Stimulated activated CD8-positive, alpha-beta memory T cell treated with anti-CD3 and anti-CD28 coated beads, Interleukin-7, amount 100 ng/mL, for 48 hours (primary cell): ENCODE results near the gene STK35.

ENCODE experiments used
- DNase-seq, 2 donors: peaks; one replicate each; pipeline ENCODE4 v3.0.0-alpha.2; 2020; ENCODE audit warnings: low read depth in 1 of 2; ENCODE audit errors: extremely low read depth in 1 of 2

STK35 gene

DNA sequence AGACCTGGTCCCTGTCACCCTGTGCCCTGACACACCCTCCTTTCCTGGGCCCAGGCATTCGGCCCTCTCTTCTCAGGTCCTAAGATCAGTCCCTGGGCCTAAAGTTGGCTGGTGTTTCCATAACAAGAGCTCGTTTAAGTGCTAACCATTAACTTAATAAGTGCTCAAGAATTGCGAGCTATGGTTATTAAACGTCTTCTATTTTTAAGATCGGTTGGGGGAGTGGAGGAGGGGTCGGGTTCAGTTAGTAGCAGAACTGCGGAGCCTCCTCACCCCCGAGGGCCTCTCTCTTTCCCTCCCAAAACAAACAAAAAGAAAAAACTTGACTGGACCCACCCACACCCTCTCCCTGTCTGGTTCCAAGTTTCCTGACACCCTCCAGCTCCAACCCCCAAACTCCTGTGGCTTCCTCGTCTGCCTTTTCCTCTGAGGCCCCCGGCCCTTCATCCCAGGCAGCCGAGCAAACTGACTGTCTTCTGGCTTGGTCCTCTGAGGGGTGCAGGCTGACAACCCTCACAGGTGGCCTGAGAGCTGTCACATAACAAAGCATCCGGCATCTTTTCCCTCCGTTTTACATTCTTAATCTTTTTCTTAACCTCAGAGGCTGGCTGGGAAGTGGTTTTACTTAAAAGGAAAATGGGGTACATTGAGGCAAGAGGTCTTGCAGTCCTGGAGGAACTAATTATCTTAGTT lies 2.0 kb downstream of the STK35 start:
- DNase-seq = no peak

DNA sequence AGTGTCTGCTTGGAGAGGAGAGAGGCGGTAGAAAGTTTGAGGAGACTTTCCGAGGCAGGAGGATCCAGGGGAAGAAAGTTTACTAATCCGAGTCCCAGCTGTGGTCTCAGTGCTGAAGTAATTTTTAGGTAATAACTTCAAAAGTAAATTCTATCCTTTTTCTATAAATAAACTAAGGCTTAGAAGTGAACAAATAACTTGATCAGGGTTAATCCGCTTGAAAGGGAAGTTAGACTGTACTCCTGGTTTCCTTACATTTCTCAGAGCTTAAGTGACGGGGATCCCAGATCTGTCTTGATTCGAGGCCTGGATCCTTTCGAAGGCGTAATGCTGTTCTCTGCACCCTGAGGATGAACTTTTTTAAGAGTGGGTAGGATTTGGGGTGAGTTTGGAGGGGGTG lies 2.6 kb downstream of the STK35 start:
- no peak for DNase-seq

DNA sequence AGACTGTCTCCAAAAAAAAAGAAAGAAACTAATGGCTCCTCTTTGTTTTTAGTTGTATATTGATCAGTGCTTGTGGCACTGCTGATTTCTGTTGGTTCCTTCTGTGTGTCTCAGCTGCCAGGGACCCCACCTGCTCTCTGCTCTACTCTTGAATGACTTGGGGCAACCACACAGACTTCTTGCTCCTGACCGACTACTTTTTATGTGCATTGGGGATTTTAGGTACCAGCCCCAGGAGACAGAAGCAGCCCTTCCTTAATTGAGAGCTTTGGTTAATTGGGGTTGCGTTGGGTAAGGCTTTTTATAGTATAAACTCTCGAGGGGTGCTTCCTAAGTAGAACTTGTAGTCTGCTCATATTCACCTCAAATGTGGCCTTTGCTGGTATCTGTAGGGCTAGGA lies 6.9 kb downstream of the STK35 start:
- no peak for DNase-seq

DNA sequence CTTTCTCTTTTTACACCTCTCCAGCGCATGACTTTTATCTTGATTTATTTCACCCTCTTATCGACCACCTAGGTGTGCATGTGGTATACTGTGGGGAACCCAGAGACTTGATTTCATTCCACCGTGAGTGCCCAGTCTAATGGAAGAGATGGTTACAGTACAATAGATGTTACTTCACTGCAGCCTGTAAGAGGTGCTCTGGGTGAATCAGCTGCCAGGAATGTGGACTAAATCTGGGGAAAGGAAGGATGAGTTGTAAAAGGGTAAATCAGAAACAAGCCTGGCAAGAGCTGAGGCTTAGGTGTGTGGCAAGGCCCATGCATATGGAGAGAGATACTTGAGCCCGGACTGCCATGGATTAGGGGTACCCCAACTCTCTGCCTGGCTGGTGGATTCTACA lies 7.4 kb downstream of the STK35 start:
- DNase-seq = no peak

DNA sequence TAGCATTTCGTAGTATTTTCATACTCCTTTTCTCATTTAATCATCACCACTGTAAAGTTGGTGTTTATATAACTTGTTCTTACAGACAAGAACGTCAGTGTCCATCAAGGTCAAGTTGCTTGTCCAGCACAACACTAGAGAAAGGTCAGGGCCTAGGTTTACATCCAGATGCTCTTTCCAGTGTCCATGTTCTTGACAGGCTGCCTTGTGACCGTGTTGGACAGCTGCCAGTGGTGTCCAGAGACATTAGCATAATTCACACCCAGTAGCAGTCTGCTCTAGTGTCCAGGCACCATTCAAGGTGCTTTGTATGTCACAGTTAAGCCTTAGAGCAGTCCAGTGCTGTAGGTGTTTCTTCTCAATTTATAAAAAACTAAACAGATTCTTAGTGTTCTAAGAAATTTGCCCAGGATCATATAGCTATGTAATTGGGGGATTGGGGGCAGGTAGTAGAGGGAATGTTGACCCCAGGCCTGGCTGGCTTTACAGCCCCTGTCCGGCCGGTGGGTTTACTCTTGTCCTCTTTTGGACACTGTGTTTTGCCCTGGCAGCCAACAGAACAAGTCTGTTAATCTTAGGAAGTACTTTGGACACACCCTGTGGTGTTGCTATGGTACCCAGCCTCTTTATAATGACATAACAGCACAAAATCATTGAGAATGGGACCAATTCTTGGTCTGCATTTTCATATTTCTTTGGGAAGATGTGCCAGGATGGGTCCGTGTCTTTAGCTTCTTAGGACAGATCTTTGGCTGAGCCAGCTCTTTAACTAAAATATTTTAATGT lies 8.0 kb downstream of the STK35 start:
- DNase-seq = no peak

DNA sequence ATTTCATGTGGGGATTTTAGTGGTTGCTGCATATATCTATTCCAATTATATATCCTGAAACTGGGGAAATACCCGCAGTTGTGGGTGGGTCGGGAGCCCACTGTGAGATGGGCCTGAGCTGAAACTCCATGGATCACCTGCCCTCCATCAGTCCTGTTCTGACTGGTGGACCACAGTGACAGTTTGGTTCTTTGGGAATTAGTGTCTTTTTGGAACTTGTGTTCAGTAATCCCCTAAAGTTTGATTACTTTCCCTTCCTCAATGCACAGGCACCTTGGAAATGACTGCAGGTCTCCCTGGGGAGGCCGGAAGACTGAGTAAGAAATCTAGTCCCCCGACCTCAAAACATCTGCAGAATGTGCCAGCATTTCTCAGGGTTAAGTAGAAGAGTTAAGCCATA lies 11.3 kb downstream of the STK35 start:
- DNase-seq = no peak

DNA sequence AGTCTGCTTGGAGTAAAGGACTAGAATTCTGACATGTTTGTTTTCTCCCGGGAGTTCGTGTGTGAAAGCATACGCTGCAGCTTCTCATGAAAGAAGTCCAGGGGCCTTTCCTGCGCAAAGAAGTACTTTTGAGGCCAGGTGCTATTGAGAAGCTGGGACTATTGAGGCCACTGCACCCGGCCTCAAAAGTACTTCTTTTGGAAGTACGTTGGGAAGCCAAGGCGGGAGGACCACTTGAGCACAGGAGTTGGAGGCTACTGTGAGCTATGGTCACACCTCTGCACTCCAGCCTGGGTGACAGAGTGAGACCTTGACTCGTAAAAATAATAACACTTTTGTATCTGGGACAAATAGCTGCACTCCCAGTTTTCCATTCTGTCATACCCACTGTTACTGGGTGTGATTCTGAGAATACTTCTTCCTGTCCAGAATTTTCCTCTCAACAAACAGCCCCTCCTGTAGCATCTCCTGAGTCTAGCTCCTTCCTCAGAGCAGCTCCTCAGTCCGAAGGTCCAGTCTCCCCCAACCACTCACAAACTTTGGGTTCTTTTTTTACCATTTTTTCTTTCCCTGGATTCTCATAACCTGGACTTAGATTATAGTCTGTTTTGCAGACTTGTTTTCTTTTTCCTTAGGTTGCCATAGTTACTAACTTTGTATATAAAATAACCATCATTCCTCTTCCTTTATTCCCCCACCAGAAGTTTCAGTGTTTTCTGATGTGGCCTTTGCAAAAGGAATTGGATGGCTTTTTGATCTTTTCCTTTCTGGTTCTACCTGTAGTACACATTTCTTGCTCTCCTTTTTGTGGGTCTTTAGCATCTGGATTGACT lies 12.7 kb downstream of the STK35 start:
- no peak for DNase-seq

DNA sequence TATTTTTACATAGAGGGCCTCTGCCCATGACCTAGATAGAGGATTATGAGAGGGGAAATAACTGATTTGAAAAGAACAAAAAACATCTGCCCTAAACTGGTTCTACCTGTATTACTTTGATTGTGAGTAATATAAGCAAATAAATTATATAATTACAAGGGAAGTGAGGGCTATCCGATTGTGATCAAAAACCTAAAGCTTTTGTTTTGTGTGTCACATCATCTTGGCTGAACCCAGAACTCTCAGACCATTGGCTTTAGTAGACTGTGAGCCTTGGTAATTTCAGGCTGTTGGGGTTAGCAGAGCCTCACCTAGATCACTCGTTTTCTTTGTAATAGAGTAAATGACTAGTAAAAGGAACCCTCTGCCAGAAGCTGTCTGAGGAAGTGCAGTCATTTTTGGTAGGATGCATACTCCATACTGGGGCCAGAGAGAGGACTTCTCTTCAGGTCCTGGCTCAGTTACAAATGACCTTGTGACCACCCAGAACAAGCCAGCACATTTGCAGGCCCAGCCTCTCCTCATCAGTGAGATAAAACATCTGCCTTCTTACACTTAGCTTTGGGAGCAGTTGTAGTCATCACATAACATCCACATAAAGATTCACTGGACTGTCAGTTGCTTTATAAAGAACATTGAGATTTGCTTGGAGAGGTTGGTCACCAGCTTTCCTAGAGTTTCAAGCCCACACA lies 13.5 kb downstream of the STK35 start:
- no peak for DNase-seq

DNA sequence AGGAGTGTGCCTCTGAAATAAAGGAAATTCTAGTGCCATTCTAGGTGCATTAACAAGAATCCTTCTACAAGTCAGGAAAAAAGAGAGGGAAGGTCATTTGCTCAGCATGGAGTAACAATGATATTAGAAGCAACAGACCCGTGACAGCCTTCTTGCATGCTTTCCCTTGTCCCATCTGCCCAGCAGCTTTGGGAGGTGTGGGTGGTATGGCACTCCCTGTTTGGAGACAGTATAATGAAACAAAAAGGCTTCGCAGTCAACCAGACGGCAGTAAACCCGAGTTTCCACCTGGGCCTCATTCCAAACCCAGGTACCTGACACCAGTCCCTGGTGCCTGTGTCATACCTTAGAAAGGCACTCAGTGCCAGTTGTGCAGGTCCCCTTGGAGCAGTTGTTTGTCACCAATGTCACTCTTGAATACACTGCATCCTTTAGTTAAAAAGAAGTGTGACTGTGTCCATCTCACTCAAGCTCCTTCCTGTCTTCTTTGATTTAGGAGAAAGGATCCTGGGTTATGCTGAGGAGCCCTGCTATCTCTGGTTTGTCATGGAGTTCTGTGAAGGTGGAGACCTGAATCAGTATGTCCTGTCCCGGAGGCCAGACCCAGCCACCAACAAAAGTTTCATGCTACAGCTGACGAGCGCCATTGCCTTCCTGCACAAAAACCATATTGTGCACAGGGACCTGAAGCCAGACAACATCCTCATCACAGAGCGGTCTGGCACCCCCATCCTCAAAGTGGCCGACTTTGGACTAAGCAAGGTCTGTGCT lies 14.7 kb downstream of the STK35 start:
- DNase-seq = no peak

DNA sequence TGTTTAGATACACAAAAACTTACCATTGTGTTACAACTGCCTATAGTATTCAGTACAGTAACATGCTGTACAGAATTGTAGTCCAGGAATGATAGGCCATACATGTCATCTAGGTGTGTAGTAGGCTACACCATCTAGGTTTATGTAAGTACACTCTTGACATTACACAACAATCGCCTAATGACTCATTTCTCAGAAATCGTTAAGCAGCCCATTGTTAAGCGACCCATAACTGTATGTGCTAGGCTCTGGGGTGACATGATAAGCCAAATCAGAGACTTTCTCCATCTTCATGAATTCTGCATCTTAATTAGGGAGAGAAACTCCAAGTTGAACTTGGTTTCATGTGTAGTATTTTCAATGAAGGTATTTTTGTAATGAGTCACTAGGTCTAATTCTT lies 17.2 kb downstream of the STK35 start:
- no peak for DNase-seq

DNA sequence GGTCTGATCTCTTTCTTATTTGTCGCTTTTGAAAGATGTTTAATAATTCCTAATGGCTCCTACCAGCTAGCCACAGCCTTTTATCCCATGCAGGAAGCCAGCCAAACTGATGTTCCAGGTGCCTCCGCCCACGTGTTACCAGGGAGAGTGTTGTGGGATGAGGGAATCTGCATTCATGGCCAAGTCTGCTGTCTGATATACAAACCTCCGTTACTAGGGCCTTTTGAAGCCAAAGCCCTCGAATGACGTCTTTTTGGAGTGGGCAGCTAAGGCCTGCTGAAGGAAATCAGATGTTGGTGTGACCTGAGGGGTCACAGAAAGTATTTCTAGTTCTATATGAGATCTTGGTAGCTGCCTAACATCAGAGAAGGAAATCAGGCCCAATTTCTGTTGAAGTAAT lies 21.3 kb downstream of the STK35 start:
- no peak for DNase-seq

DNA sequence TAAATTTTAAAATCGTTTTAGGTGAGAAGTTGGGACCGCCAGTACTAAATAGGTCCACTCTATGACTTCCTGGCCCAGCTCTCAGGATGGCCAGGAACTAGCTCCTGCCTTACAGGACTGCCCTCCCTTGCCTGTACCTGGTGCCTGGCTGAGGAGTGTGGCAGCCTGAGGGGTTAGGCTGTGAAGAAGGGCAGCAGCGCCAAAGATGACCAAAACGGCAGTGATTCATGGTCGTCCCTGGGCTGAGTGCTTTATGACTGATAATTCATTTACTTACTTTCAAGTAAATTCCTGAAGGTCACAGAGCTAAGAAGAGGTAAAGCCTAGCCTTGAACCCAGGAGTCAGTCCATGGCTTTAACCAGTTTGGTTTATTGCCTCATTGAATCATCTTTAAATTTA lies 22.1 kb downstream of the STK35 start:
- DNase-seq = no peak

DNA sequence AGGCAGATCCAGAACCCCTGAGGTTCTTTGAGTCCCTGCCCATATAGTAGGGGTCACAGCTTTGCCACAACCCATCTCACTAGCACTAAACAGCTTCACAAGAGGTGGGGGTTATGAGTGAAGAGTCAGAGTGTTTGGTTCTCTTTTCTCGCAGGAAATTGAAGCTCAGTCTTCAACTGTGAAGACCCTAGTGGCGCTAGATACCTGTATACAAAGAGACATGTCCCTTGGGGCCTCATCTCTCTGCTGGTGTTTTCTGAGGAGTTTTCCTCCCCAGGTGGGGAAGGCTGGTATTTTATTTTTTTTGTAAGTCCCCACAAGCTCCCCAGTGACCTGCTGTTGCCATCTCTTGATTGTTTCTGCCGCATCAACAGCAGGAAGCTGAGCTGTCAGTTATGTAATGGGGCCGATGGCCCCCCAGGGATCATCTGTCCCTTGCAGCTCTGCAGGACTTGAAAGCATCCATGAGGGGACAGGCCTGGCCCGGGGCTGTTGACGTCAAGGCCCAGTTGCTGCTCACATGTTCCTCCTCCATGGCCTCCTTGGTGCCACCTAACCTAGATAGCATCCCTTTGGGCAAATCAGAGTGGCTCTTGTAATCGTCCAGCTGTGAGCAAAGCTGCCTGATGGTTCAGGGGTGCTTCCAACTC lies 23.1 kb downstream of the STK35 start:
- no peak for DNase-seq

DNA sequence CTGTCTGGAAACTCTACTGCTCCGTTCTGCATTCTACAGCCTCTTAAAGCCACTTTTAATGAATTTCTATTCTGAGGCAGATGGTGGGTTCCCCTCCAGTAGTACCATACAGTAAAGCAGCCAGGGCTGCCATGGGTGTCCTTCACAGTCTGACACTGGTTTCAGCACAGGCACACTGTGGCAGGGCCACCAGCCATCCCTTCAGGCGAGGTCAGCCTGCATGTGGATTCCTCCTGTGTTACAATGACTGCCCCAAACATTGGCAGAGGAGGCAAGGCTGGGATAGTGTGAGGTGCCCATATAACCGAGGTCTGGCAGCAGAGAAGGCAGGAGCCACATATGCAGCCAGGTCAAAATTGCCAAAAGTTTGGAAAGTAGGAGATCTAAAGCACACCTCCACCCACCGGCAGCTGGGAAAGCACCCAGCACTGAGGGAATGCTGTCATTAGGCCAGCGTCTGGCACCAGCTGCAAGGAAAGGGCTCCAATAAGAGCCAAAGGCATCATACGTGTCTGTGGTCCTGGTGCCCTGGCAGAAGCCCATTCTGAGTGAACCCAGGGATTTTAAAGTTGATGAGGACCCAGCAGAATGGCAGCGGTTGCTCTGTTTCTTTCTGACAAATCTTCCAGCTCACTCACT lies 24.0 kb downstream of the STK35 start:
- DNase-seq = no peak

DNA sequence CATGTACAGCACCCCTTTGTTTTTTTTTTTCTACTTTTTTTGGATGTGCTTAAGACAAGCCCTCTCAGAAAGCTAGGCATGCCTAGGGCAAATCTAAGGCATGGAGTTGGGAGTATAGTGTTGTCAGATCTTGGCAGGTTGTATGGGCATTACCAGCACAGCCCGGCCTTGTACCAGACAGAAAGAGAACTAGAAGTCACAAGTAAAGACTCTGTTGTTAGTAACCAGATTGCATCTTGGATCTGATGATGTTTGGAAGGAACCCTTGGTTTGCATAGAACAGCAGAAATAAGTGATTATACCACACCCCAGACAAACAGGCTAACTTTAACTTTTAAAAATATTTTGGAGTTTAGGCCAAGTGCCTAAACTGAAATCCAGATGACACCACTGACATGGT lies 25.6 kb downstream of the STK35 start:
- no peak for DNase-seq

DNA sequence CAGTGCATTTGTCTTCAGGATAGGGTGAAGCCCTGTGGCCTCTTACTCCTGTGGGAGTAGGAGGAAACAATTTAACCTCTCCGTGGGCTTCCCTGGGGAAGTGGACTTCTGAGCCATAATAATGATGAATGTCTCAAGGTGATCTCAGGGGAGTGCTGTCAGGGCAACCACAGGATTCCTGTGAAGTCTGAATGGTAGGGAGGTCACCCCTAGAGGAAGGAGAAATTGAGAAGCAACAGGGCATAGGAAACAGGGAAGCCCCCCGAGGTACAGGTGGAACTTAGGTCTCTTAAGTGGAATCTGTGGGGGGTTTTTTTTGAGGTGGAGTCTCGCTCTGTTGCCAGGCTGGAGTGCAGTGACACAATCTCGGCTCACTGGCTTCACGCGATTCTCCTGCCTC lies 26.9 kb downstream of the STK35 start:
- no peak for DNase-seq

DNA sequence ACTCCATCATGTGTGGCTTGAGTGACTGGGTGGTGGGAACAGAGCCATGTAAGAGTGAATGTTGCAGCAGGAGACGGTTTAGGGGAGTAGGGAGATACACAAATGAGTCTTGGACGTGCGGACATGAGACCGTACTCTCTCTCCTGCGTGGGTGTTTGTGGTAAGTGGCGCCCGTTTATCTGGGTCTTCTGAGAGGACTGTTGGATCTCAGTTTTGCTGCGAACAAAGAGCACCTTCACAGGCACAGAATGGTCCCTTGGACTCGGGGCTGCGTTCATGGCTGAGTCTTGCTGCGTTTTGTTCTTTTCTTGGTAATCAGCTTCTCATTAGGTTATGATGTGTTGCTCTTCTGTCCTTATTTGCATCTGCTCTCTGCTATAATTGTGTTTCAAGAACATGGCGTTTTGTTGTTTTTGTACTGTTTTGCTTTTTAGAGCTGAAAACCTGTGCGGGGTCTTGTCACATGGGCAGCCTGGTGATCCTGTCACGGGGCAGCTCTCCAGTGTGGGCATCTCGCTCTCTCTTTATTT lies 28.5 kb downstream of the STK35 start:
- no peak for DNase-seq

DNA sequence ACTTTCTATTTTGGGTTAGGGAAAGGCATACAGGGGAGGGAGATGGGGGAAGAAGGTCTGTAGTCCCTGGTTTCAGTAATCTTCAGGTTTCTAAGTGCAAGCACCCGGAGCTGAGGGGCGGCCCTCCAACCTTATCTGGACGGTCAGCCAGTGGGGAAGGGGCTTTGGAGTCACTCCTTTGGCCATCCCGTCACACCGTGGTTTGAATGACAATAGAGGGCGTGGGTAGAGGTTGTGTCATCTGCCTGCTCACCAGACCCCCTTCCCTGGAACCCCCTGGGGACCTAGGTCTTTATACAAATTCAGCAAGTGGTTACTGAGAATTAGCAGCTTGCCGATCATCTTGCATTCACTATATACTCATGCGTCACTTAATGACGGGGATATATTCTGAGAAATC lies 29.1 kb downstream of the STK35 start:
- no peak for DNase-seq

DNA sequence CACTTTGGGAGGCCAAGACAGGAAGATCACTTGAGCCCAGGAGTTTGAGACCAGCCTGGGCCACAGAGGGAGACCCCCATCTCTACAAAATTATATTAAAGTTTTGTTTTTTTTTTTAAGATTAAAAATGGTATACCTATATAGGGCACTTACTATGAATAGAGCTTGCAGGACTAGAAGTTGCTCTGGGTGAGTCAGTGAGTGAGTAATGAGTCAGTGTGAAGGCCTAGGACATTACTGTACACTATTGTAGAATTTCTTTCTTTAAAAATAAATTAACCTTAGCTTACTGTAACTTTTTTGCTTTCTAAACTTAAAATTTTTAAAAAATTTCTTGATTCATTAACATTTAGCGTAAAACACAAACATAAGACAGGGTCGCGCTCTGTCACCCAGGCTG lies 29.7 kb downstream of the STK35 start:
- DNase-seq = no peak
